ENCODE results near the gene CP.

Gene CP

DNA sequence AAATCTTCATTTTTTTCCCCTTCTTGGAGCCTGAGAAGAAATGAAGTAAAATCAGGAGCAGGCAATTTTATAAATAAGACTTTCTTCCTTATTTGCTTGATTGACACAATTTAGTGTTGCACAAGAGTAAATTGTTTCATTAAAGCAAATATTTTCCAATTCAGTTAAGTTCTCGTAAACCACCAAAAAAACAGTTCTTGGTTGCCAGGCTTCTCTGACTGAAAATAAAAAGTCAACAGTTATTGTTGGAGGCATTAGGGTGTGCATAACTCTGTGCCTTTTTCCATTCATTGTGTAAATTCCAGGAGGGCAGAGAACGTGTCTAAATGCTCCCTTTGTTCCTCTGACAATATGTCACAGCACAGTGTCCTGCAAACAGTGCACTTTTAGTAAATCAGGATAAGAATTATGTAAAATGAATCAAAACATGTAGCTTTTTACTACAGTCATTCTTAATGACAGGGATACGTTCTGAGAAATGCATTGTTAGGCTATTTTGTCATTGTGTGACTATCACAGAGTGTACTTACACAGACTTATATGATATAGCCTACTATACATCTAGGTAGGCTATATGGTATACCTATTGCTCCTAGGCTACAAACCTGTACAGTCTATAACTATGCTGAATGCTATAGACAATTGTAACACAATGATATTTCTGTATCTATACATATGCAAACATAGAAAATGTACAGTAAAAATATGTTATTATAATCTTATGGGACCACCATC lies at the start of gene CP:
TSS of gene CP (minus strand) at position 47 of the 735 bp plus-strand sequence. CDS start at position 10, 37 bp downstream.
- TF ChIP-seq FOXM1 (IDR thresholded peaks at IDR 0.05; ENCODE audit: borderline replicate concordance, low read depth) (peak; percentile 70; the same call in 1 of the 2 replicates), CREB1 (IDR thresholded peaks at IDR 0.05; ENCODE audit: low read depth) (no peak), ZBTB7A (IDR thresholded peaks at IDR 0.05; ENCODE audit: low read depth) (no peak), NFIC (IDR thresholded peaks at IDR 0.05) (peak; percentile 76), TCF12 (IDR thresholded peaks at IDR 0.05; ENCODE audit: low read depth) (peak; percentile 91), TAF1 (IDR thresholded peaks at IDR 0.05; ENCODE audit: low read depth) (no peak), EGR1 (IDR thresholded peaks at IDR 0.05) (no peak), TEAD4 (IDR thresholded peaks at IDR 0.05) (peak; percentile 98), YY1 (IDR thresholded peaks at IDR 0.05; ENCODE audit: low read depth) (no peak; the same call in 1 of the 2 replicates), CEBPB (IDR thresholded peaks at IDR 0.05) (peak; percentile 98), RAD21 (IDR thresholded peaks at IDR 0.05; ENCODE audit: low read depth) (no peak), EP300 (IDR thresholded peaks at IDR 0.05; ENCODE audit: borderline replicate concordance) (peak; percentile 88)
- TF ChIP-seq, protein P1, sequence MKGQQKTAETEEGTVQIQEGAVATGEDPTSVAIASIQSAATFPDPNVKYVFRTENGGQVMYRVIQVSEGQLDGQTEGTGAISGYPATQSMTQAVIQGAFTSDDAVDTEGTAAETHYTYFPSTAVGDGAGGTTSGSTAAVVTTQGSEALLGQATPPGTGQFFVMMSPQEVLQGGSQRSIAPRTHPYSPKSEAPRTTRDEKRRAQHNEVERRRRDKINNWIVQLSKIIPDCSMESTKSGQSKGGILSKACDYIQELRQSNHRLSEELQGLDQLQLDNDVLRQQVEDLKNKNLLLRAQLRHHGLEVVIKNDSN (IDR thresholded peaks at IDR 0.05), result no peak
- TF ChIP-seq, protein P2, sequence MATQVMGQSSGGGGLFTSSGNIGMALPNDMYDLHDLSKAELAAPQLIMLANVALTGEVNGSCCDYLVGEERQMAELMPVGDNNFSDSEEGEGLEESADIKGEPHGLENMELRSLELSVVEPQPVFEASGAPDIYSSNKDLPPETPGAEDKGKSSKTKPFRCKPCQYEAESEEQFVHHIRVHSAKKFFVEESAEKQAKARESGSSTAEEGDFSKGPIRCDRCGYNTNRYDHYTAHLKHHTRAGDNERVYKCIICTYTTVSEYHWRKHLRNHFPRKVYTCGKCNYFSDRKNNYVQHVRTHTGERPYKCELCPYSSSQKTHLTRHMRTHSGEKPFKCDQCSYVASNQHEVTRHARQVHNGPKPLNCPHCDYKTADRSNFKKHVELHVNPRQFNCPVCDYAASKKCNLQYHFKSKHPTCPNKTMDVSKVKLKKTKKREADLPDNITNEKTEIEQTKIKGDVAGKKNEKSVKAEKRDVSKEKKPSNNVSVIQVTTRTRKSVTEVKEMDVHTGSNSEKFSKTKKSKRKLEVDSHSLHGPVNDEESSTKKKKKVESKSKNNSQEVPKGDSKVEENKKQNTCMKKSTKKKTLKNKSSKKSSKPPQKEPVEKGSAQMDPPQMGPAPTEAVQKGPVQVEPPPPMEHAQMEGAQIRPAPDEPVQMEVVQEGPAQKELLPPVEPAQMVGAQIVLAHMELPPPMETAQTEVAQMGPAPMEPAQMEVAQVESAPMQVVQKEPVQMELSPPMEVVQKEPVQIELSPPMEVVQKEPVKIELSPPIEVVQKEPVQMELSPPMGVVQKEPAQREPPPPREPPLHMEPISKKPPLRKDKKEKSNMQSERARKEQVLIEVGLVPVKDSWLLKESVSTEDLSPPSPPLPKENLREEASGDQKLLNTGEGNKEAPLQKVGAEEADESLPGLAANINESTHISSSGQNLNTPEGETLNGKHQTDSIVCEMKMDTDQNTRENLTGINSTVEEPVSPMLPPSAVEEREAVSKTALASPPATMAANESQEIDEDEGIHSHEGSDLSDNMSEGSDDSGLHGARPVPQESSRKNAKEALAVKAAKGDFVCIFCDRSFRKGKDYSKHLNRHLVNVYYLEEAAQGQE (IDR thresholded peaks at IDR 0.05; ENCODE audit: low read depth), result no peak
- TF ChIP-seq, protein P3, sequence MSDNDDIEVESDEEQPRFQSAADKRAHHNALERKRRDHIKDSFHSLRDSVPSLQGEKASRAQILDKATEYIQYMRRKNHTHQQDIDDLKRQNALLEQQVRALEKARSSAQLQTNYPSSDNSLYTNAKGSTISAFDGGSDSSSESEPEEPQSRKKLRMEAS (IDR thresholded peaks at IDR 0.05), result 0 out of 2 replicates have a peak, but pooled peaks have one; percentile 26

DNA sequence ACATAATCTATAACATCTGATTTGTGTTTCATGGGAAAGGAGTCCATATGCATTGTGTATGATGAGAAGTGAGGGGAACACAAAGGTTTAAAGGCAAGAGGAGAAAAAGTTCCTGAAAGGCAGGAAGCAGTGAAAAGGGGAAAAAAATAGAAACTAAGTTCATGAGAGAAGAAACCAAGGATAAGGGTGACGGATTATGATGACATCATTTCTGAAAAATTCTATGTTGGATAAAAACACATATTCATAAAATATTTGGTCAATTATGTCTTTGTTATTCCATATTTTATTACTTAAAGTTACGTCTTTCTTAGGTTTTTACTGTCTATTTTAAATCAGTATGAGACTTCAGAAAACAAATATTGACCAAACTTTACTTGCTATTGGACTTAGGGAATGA lies 48.6 kb upstream of the CP start:
- TF ChIP-seq TCF12 (IDR thresholded peaks at IDR 0.05; ENCODE audit: low read depth), result no peak
- no peak for TF ChIP-seq ZBTB7A (IDR thresholded peaks at IDR 0.05; ENCODE audit: low read depth)
- no peak for TF ChIP-seq YY1 (IDR thresholded peaks at IDR 0.05; ENCODE audit: low read depth)
- TF ChIP-seq CREB1 (IDR thresholded peaks at IDR 0.05; ENCODE audit: low read depth), result no peak
- TF ChIP-seq, protein P2 (IDR thresholded peaks at IDR 0.05; ENCODE audit: low read depth), result no peak
- TF ChIP-seq, protein P3 (IDR thresholded peaks at IDR 0.05), result no peak
- TF ChIP-seq, protein P1 (IDR thresholded peaks at IDR 0.05), result no peak
- no peak for TF ChIP-seq RAD21 (IDR thresholded peaks at IDR 0.05; ENCODE audit: low read depth)

DNA sequence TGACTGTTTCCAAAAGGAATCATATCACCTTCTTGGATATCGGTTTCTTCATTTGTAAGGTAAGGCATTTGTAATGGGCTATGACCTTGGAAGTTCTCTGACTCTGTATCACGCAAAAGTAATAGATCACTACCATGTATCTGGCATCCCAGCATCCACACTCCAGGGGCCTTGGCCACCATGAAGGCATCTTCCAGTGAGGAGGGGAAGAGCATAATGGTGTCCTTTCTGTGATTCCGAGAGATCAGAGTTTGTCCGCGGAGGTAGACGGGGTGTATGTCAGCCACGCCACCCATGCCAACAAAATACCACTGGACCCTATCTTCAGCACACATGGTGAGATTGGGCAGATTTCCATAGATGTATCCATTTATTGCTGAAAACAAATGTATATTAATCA lies 48.1 kb upstream of the CP start:
- TF ChIP-seq TAF1 (IDR thresholded peaks at IDR 0.05; ENCODE audit: low read depth), result no peak
- TF ChIP-seq TCF12 (IDR thresholded peaks at IDR 0.05; ENCODE audit: low read depth), result no peak
- no peak for TF ChIP-seq FOXM1 (IDR thresholded peaks at IDR 0.05; ENCODE audit: borderline replicate concordance, low read depth)
- TF ChIP-seq RAD21 (IDR thresholded peaks at IDR 0.05; ENCODE audit: low read depth), result no peak
- no peak for TF ChIP-seq YY1 (IDR thresholded peaks at IDR 0.05; ENCODE audit: low read depth)
- TF ChIP-seq, protein P2 (IDR thresholded peaks at IDR 0.05; ENCODE audit: low read depth), result no peak
- no peak for TF ChIP-seq NFIC (IDR thresholded peaks at IDR 0.05)
- TF ChIP-seq TEAD4 (IDR thresholded peaks at IDR 0.05), result no peak
- TF ChIP-seq ZBTB7A (IDR thresholded peaks at IDR 0.05; ENCODE audit: low read depth), result no peak
- no peak for TF ChIP-seq CEBPB (IDR thresholded peaks at IDR 0.05)
- TF ChIP-seq CREB1 (IDR thresholded peaks at IDR 0.05; ENCODE audit: low read depth), result no peak

DNA sequence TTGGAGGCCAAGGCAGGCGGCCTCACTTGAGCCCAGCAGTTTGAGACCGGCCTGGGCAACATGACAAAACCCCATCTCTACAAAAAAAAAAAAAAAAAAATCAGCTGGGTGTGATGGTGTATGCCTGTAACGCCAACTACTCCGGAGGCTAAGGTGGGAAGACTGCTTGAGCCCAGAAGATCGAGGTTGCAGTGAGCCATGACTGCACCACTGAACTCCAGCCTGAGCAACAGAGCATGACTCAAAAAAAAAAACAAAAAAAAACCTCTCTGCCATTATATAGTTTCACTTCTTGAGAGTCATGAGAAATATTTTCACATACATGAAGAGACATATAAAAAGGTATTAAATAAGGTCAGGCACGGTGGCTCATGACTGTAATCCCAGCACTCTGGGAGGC lies 45.9 kb upstream of the CP start:
- no peak for TF ChIP-seq CREB1 (IDR thresholded peaks at IDR 0.05; ENCODE audit: low read depth)

All from Ishikawa (cell line).